GM21529 (cell line): Measurements from ENCODE around the gene ATRIP.
A peak's percentile ranks its signal among the peaks of the same experiment; 100 is the strongest.

Experiments
- ATAC-seq: cut with Tn5 transposase; IDR thresholded peaks from one replicate; pipeline ENCODE4 v1.9.1; 2021; ENCODE audit not compliant: unreplicated experiment

Gene ATRIP

GRCh38 chr3:48501196-48501595, 54.7 kb downstream of the ATRIP start:
- ATAC-seq, result no peak

- no peak for ATAC-seq
Measured at GRCh38 chr3:48502121-48502520, 55.6 kb downstream of the ATRIP start.

GRCh38 chr3:48502728-48503168, 56.2 kb downstream of the ATRIP start:
- ATAC-seq, result no peak

- ATAC-seq, result no peak
Measured at GRCh38 chr3:48503401-48504050, 57.0 kb downstream of the ATRIP start.

- ATAC-seq, result no peak
Measured at GRCh38 chr3:48504051-48504946, 57.8 kb downstream of the ATRIP start, which contains the start of gene SHISA5. SHISA5 (minus strand) TSS chr3:48504174; CDS start chr3:48504094, 80 bp downstream.

GRCh38 chr3:48505146-48505545, 58.6 kb downstream of the ATRIP start:
- no peak for ATAC-seq

GRCh38 chr3:48505968-48506504, 59.5 kb downstream of the ATRIP start:
- ATAC-seq, result no peak

- ATAC-seq, result peak; percentile 51
Measured at GRCh38 chr3:48507256-48508061, 60.9 kb downstream of the ATRIP start.

- no peak for ATAC-seq
Measured at GRCh38 chr3:48511551-48511950, 65.0 kb downstream of the ATRIP start.

- ATAC-seq, result no peak
Measured at GRCh38 chr3:48514431-48515227, 68.1 kb downstream of the ATRIP start.
